Measurements from ENCODE around the gene DYNC1LI1.

- TF ChIP-seq MYC (IDR thresholded peaks at IDR 0.05; ENCODE audit: low read depth, low read length) (no peak), MYC (CRISPR knock-in tag; IDR thresholded peaks at IDR 0.05; ENCODE audit: borderline replicate concordance, low read depth) (no peak), CTCF (IDR thresholded peaks at IDR 0.05 in 2 of 3, conservative IDR thresholded peaks at IDR 0.05 in 1 of 3; ENCODE audit: insufficient read depth in 2 of 3, low read depth in 1 of 3, low read length in 3 of 3) (no peak), SOX6 (IDR thresholded peaks at IDR 0.05) (no peak), TBL1XR1 (IDR thresholded peaks at IDR 0.05; ENCODE audit: low read length in 2 of 2) (no peak), EGR1 (conservative IDR thresholded peaks at IDR 0.05) (no peak), HDAC1 (IDR thresholded peaks at IDR 0.05) (no peak), MLX (CRISPR knock-in tag; conservative IDR thresholded peaks at IDR 0.05) (no peak), PRPF4 (IDR thresholded peaks at IDR 0.05; ENCODE audit: insufficient read depth, low read depth, low read length, poor library complexity, severe bottlenecking) (no peak), CHAMP1 (IDR thresholded peaks at IDR 0.05) (no peak)
- TF ChIP-seq, protein P1, sequence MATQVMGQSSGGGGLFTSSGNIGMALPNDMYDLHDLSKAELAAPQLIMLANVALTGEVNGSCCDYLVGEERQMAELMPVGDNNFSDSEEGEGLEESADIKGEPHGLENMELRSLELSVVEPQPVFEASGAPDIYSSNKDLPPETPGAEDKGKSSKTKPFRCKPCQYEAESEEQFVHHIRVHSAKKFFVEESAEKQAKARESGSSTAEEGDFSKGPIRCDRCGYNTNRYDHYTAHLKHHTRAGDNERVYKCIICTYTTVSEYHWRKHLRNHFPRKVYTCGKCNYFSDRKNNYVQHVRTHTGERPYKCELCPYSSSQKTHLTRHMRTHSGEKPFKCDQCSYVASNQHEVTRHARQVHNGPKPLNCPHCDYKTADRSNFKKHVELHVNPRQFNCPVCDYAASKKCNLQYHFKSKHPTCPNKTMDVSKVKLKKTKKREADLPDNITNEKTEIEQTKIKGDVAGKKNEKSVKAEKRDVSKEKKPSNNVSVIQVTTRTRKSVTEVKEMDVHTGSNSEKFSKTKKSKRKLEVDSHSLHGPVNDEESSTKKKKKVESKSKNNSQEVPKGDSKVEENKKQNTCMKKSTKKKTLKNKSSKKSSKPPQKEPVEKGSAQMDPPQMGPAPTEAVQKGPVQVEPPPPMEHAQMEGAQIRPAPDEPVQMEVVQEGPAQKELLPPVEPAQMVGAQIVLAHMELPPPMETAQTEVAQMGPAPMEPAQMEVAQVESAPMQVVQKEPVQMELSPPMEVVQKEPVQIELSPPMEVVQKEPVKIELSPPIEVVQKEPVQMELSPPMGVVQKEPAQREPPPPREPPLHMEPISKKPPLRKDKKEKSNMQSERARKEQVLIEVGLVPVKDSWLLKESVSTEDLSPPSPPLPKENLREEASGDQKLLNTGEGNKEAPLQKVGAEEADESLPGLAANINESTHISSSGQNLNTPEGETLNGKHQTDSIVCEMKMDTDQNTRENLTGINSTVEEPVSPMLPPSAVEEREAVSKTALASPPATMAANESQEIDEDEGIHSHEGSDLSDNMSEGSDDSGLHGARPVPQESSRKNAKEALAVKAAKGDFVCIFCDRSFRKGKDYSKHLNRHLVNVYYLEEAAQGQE (IDR thresholded peaks at IDR 0.05; ENCODE audit: borderline replicate concordance) = no peak
- TF ChIP-seq, protein P1 (CRISPR knock-in tag; IDR thresholded peaks at IDR 0.05; ENCODE audit: low read depth) = no peak
These were observed 25.4 kb downstream of the DYNC1LI1 start for GRCh38 chr3:32545305-32545704.

All from K562 (cell line).